Measurements from ENCODE around the gene ZMYM4. TPM values are rescaled to one million over a fixed set of nuclear protein-coding genes. Genes with fewer than 3 reads are reported as not detected.
A peak's percentile ranks its signal among the peaks of the same experiment; 100 is the strongest.

The ZMYM4 gene
- total RNA-seq, 3 donors from 2014 or later, result 47.2 to 71.1 (median 47.8) TPM

DNA sequence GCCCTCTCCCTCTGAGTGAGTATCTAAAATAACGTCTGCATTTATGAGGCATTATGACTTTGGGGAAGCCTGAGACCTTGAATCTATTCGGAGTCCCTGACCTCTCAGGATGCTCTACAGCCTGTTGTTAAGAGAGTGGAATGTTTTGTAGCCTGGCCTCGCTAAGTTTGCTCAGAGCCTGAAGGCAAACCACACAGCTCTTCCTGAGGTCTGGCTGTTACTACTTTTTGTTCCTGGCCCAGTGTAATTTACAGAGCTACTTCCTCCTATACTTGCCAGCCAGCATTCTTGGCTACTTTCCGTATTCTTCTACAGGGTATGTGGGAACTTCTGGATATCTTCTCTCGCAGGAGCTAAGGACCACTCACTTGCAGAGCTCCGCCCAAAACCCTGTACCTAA is 3.6 kb upstream of the ZMYM4 start:
- Histone ChIP-seq H3K27me3 (no peaks in the 10 kb centered on the region), H3K4me3 (peak overlapping the region in 1 of 3 donors; percentile 7), H3K36me3 (no peaks in the 10 kb centered on the region), H3K9me3 (no peaks in the 10 kb centered on the region), H3K27ac (peak overlapping the region; percentile 72 to 75), H3K4me1 (peaks cover 0 to 5% of the 10 kb centered on the region in 2 donors)
- peak; percentile 53 to 71 for DNase-seq (ENCODE audit: low spot score in 2 of 2)
- peak in 1 of 3 donors; percentile 57 for TF ChIP-seq POLR2AphosphoS5 (IDR thresholded peaks at IDR 0.05)
- TF ChIP-seq, protein P1, sequence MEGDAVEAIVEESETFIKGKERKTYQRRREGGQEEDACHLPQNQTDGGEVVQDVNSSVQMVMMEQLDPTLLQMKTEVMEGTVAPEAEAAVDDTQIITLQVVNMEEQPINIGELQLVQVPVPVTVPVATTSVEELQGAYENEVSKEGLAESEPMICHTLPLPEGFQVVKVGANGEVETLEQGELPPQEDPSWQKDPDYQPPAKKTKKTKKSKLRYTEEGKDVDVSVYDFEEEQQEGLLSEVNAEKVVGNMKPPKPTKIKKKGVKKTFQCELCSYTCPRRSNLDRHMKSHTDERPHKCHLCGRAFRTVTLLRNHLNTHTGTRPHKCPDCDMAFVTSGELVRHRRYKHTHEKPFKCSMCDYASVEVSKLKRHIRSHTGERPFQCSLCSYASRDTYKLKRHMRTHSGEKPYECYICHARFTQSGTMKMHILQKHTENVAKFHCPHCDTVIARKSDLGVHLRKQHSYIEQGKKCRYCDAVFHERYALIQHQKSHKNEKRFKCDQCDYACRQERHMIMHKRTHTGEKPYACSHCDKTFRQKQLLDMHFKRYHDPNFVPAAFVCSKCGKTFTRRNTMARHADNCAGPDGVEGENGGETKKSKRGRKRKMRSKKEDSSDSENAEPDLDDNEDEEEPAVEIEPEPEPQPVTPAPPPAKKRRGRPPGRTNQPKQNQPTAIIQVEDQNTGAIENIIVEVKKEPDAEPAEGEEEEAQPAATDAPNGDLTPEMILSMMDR (IDR thresholded peaks at IDR 0.05), result no peak
- intact Hi-C loops (cut with DNase I; ENCODE audit: low total_unique reads), result no loop called here

GRCh38 chr1:35266306-35266705 is 2.2 kb upstream of the ZMYM4 start:
- Histone ChIP-seq H3K36me3 (no peaks in the 10 kb centered on the region), H3K4me3 (no peak overlapping the region), H3K9me3 (no peaks in the 10 kb centered on the region), H3K4me1 (peaks cover 0 to 5% of the 10 kb centered on the region in 2 donors), H3K27me3 (no peaks in the 10 kb centered on the region), H3K27ac (peak overlapping the region in 1 of 2 donors; percentile 75)
- DNase-seq (ENCODE audit: low spot score in 2 of 2), result no peak
- no peak for TF ChIP-seq POLR2A (IDR thresholded peaks at IDR 0.05)
- TF ChIP-seq, protein P1 (IDR thresholded peaks at IDR 0.05), result no peak
- TF ChIP-seq POLR2AphosphoS5 (IDR thresholded peaks at IDR 0.05), result no peak
- intact Hi-C loops (cut with DNase I; ENCODE audit: low total_unique reads), result no loop called here

DNA sequence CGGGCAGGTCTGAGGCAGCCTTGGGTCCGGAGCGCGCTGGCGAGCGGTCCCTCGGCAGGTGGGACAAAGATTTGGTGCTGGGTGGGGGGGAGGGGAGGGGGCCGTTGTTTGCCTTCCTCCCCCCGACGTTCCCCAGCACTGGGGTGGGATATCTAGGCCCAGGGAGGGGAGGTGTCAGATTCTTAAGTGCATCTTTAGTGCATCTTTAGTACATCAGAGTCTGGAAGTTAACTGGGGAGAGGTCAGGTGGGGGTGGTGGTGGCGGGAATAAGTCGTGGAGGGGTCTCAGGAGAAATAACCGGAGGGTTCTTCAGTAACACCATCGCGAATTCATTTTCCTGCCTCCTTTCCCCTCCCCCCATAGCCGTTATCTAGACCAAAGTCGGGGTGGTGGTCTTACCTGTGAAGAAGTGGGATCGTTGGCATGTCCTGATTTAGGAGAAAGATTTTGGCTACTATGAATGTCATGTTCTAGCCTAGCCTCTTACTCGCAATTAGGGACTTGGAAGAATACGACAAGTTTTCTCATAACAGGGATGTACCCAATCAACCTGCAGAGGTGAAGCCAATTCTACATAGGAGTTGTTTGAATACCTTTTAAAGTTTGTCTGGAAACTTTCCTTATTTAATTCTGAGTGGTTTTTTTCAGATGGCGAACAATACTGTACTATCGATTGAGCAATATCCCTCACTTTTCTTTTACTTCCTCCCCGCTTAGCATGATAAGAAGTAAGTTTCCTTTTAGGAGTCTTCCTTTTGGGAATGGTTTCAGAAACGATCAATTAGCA is 886 bp downstream of the ZMYM4 start:
- Histone ChIP-seq H3K27ac (peak overlapping the region; percentile 94 to 97), H3K9me3 (no peaks in the 10 kb centered on the region), H3K4me3 (peak overlapping the region; percentile 68 to 95 (median 93)), H3K27me3 (no peaks in the 10 kb centered on the region), H3K36me3 (no peaks in the 10 kb centered on the region), H3K4me1 (peaks cover 0 to 5% of the 10 kb centered on the region in 2 donors)
- intact Hi-C loops (cut with DNase I; ENCODE audit: low total_unique reads), result no loop called here
- no peak for DNase-seq (ENCODE audit: low spot score in 2 of 2)
- no peak for TF ChIP-seq POLR2AphosphoS5 (IDR thresholded peaks at IDR 0.05)
- TF ChIP-seq, protein P1 (IDR thresholded peaks at IDR 0.05), result no peak
- TF ChIP-seq POLR2A (IDR thresholded peaks at IDR 0.05), result no peak

- Histone ChIP-seq H3K9me3 (no peaks in the 10 kb centered on the region), H3K4me3 (peak overlapping the region; percentile 68 to 95 (median 93)), H3K36me3 (no peaks in the 10 kb centered on the region), H3K4me1 (peaks cover 0 to 5% of the 10 kb centered on the region in 2 donors), H3K27me3 (no peaks in the 10 kb centered on the region), H3K27ac (peak overlapping the region in 1 of 2 donors; percentile 94)
- intact Hi-C loops (cut with DNase I; ENCODE audit: low total_unique reads), result no loop called here
- no peak for DNase-seq (ENCODE audit: low spot score in 2 of 2)
- TF ChIP-seq, protein P1 (IDR thresholded peaks at IDR 0.05), result no peak
- TF ChIP-seq POLR2A (IDR thresholded peaks at IDR 0.05) (no peak), POLR2AphosphoS5 (IDR thresholded peaks at IDR 0.05) (no peak)
Measured at GRCh38 chr1:35269989-35270289, 1.4 kb downstream of the ZMYM4 start.

- no peak overlapping the region for H3K27ac ChIP-seq
- TF ChIP-seq, protein P1 (IDR thresholded peaks at IDR 0.05), result no peak
- TF ChIP-seq POLR2AphosphoS5 (IDR thresholded peaks at IDR 0.05) (no peak), POLR2A (IDR thresholded peaks at IDR 0.05) (no peak)
- no peak for DNase-seq (ENCODE audit: low spot score in 2 of 2)
- H3K27me3 ChIP-seq, result no peaks in the 10 kb centered on the region
- H3K4me1 ChIP-seq, result no peaks in the 10 kb centered on the region
- intact Hi-C loops (cut with DNase I; ENCODE audit: low total_unique reads), result no loop called here
- H3K4me3 ChIP-seq, result no peak overlapping the region
- no peaks in the 10 kb centered on the region for H3K9me3 ChIP-seq
- no peaks in the 10 kb centered on the region for H3K36me3 ChIP-seq
Measured at GRCh38 chr1:35270836-35271235, 2.3 kb downstream of the ZMYM4 start.

Measured in breast epithelium (tissue), 4 donors.